ENCODE data around the gene THSD7B. TPM values are rescaled to one million over a fixed set of nuclear protein-coding genes. Genes with fewer than 3 reads are reported as not detected.

THSD7B gene
- total and polyA plus RNA-seq, 9 of the 15 experiments (the other 6 are each of a cell fraction or from before 2014, with no cell fraction given) = not detected

- no peak for TF ChIP-seq ZBTB2 (IDR thresholded peaks at IDR 0.05)
- TF ChIP-seq NR2F6 (CRISPR knock-in tag; IDR thresholded peaks at IDR 0.05) = no peak
- no peak for TF ChIP-seq TFE3 (CRISPR knock-in tag; IDR thresholded peaks at IDR 0.05)
- no peak for TF ChIP-seq GABPA (tag; conservative IDR thresholded peaks at IDR 0.05; ENCODE audit: low read depth)
- no peak for TF ChIP-seq TBP (optimal IDR thresholded peaks at IDR 0.05; ENCODE audit: low read depth, low read length)
- no peak for TF ChIP-seq RFX1 (IDR thresholded peaks at IDR 0.05)
- no peak for TF ChIP-seq ZNF778 (CRISPR knock-in tag; IDR thresholded peaks at IDR 0.05)
These were observed 232.2 kb downstream of the THSD7B start (continued) for GRCh38 chr2:136997557-136997956.

- no peak for TF ChIP-seq ZBTB7A (IDR thresholded peaks at IDR 0.05; ENCODE audit: borderline replicate concordance, control insufficient read depth, low read depth, low read length)
- TF ChIP-seq MEIS2 (IDR thresholded peaks at IDR 0.05; ENCODE audit: partially characterized antibody) = no peak
- TF ChIP-seq PKNOX1 (IDR thresholded peaks at IDR 0.05) = no peak
- TF ChIP-seq BRD9 (IDR thresholded peaks at IDR 0.05; ENCODE audit: low read depth, partially characterized antibody) = no peak
- TF ChIP-seq CREB3 (tag; conservative IDR thresholded peaks at IDR 0.05; ENCODE audit: low read depth) = no peak
- no peak for TF ChIP-seq ZNF140 (CRISPR knock-in tag; IDR thresholded peaks at IDR 0.05)
- TF ChIP-seq CBFB (CRISPR knock-in tag; IDR thresholded peaks at IDR 0.05) = no peak
- no peak for TF ChIP-seq ZNF354B (CRISPR knock-in tag; IDR thresholded peaks at IDR 0.05)
- TF ChIP-seq KLF6 (CRISPR knock-in tag; IDR thresholded peaks at IDR 0.05; ENCODE audit: borderline replicate concordance) = no peak
- TF ChIP-seq TCF7 (IDR thresholded peaks at IDR 0.05; ENCODE audit: borderline replicate concordance) = no peak
- H4K20me1 ChIP-seq (replicated peaks; ENCODE audit: control insufficient read depth, insufficient read depth, low read length) = no peaks in the 10 kb centered on the region
- no peaks in the 10 kb centered on the region; the same call in 1 of the 2 replicates for H3K9me3 ChIP-seq (replicated peaks; ENCODE audit: control insufficient read depth, insufficient read depth, low read depth, low read length)
- DNase-seq (ENCODE audit: extremely low read depth in 1 of 4, low spot score in 3 of 4) (no peak), ATAC-seq (no peak), FAIRE-seq (no peak)
- no peak overlapping the region for H3K27ac ChIP-seq (ENCODE audit: extremely low read depth, low read depth, low read length)
- in situ Hi-C loops (cut with MboI) (no loop called here), intact Hi-C loops (cut with micrococcal nuclease) (no loop called here)
- no TSS peak for BruUV-seq (replicated peaks)
- no peaks in the 10 kb centered on the region for H3K27me3 ChIP-seq (ENCODE audit: control insufficient read depth in 2 of 2, insufficient read depth in 2 of 2, low read length in 2 of 2)
- H3K9me1 ChIP-seq (ENCODE audit: control insufficient read depth, insufficient read depth, low read length) = no peaks in the 10 kb centered on the region
- H3K4me2 ChIP-seq (ENCODE audit: insufficient read depth, low read length) = no peak overlapping the region
- no peaks in the 10 kb centered on the region for H3K4me1 ChIP-seq (replicated peaks in 1 of 2; ENCODE audit: control insufficient read depth in 2 of 2, insufficient read depth in 2 of 2, low read length in 2 of 2)
- ChIA-PET POLR2A (no interaction called here), CTCF (ENCODE audit: low intra/inter-chr PET ratio) (no interaction called here)
- H3K4me3 ChIP-seq = no peak overlapping the region
- no peak overlapping the region for H3K9ac ChIP-seq (ENCODE audit: insufficient read depth in 1 of 2, low read depth in 2 of 2, low read length in 2 of 2)
- 3% methylated on average over 2 of the region's 2 CpGs for WGBS (ENCODE audit: insufficient coverage, low coverage, missing lambda C conversion rate)
- H2AFZ ChIP-seq (ENCODE audit: low read depth, low read length) = no peak overlapping the region
- H3K36me3 ChIP-seq (ENCODE audit: control insufficient read depth, insufficient read depth, low read length) = no peaks in the 10 kb centered on the region
- no peaks in the 10 kb centered on the region for H3K79me2 ChIP-seq (ENCODE audit: control insufficient read depth, insufficient read depth, low read length)
These were observed 235.5 kb downstream of the THSD7B start for GRCh38 chr2:137000811-137001210.

Measured in K562 (cell line).